H9 (cell line): ENCODE measurements around the gene AIFM3. TPM values are rescaled to one million over a fixed set of nuclear protein-coding genes. Genes with fewer than 3 reads are reported as not detected.
"Not testable (repeated sequence)": the region's sequence is repeated elsewhere in the genome, so short reads cannot be mapped to it uniquely, and the experiment has no call there.

Experiments used
- DNase-seq: peaks from one replicate; pipeline ENCODE4 v3.0.0-alpha.2; 2017
- H2AFZ ChIP-seq: one replicate; pipeline ENCODE4 v1.6.1; 2013; ENCODE audit warnings: mild to moderate bottlenecking, low read length, control low read depth, moderate library complexity
- H2AK5ac ChIP-seq: 2 replicates; pipeline ENCODE4 v1.6.1; 2013; ENCODE audit warnings: low read length, control low read depth, mixed read lengths; ENCODE audit not compliant: insufficient read length
- H2BK120ac ChIP-seq: one replicate; pipeline ENCODE4 v1.6.1; 2013; ENCODE audit warnings: low read depth, mild to moderate bottlenecking, low read length, control low read depth, inconsistent platforms; ENCODE audit not compliant: poor library complexity, severe bottlenecking
- H2BK12ac ChIP-seq: 2 replicates; pipeline ENCODE4 v1.6.1; 2013; ENCODE audit warnings: low read length, control low read depth, mixed read lengths, low read depth; ENCODE audit not compliant: insufficient read length
- H2BK15ac ChIP-seq: 2 replicates; pipeline ENCODE4 v1.6.1; 2013; ENCODE audit warnings: low read depth, low read length, control low read depth
- H2BK20ac ChIP-seq: one replicate; pipeline ENCODE4 v1.6.1; 2013; ENCODE audit warnings: low read depth, mild to moderate bottlenecking, low read length, control low read depth, inconsistent platforms; ENCODE audit not compliant: poor library complexity, severe bottlenecking
- H2BK5ac ChIP-seq: 2 replicates; pipeline ENCODE4 v1.6.1; 2013; ENCODE audit warnings: low read length, control low read depth, mixed read lengths; ENCODE audit not compliant: insufficient read length
- H3K14ac ChIP-seq: 2 replicates; pipeline ENCODE4 v1.6.1; 2013; ENCODE audit warnings: low read length, control low read depth; ENCODE audit not compliant: insufficient read depth
- H3K18ac ChIP-seq: 2 replicates; pipeline ENCODE4 v1.6.1; 2013; ENCODE audit warnings: low read depth, mild to moderate bottlenecking, mixed read lengths, low read length, control low read depth; ENCODE audit not compliant: insufficient read length
- H3K23ac ChIP-seq: 2 replicates; pipeline ENCODE4 v1.6.1; 2013; ENCODE audit warnings: low read length, control low read depth, mixed read lengths, low read depth; ENCODE audit not compliant: insufficient read length
- H3K23me2 ChIP-seq: 2 replicates; pipeline ENCODE4 v1.6.1; 2013; ENCODE audit warnings: low read depth, mild to moderate bottlenecking, mixed read lengths, low read length, control low read depth; ENCODE audit not compliant: insufficient read length, poor library complexity, severe bottlenecking
- H3K27ac ChIP-seq: 2 replicates; pipeline ENCODE4 v1.5.1; 2013; ENCODE audit warnings: low read length, control low read depth, mixed read lengths, low read depth; ENCODE audit not compliant: insufficient read length
- H3K27me3 ChIP-seq: 2 replicates; pipeline ENCODE4 v1.6.1; 2013; ENCODE audit warnings: low read length, control low read depth, inconsistent platforms; ENCODE audit not compliant: insufficient read depth
- H3K4ac ChIP-seq: 2 replicates; pipeline ENCODE4 v1.6.1; 2013; ENCODE audit warnings: low read depth, mild to moderate bottlenecking, control low read depth, inconsistent platforms, low read length, moderate library complexity
- H3K4me1 ChIP-seq: 2 replicates; pipeline ENCODE4 v1.6.1; 2013; ENCODE audit warnings: low read length, control low read depth, inconsistent platforms; ENCODE audit not compliant: insufficient read depth
- H3K4me2 ChIP-seq: 2 replicates; pipeline ENCODE4 v1.6.1; 2013; ENCODE audit warnings: low read length, control low read depth, mixed read lengths; ENCODE audit not compliant: insufficient read length, insufficient read depth
- H3K56ac ChIP-seq: 2 replicates; pipeline ENCODE4 v1.6.1; 2013; ENCODE audit warnings: low read depth, mild to moderate bottlenecking, mixed read lengths, low read length, control low read depth; ENCODE audit not compliant: insufficient read length
- H3K79me1 ChIP-seq: 2 replicates; pipeline ENCODE4 v1.6.1; 2013; ENCODE audit warnings: low read depth, mild to moderate bottlenecking, moderate library complexity, low read length, control low read depth, inconsistent platforms; ENCODE audit not compliant: insufficient read depth, poor library complexity, severe bottlenecking
- H3K79me2 ChIP-seq: 2 replicates; pipeline ENCODE4 v1.6.1; 2013; ENCODE audit warnings: low read length, control low read depth, inconsistent platforms; ENCODE audit not compliant: insufficient read depth
- H3K9ac ChIP-seq: 2 replicates; pipeline ENCODE4 v1.6.1; 2013; ENCODE audit warnings: low read length, control low read depth, mixed read lengths; ENCODE audit not compliant: insufficient read length; ENCODE audit errors: extremely low read depth
- H3K9me3 ChIP-seq: one replicate; pipeline ENCODE4 v1.6.1; 2013; ENCODE audit warnings: low read depth, low read length, inconsistent platforms; ENCODE audit not compliant: control insufficient read depth
- H3T11ph ChIP-seq: one replicate; pipeline ENCODE4 v1.6.1; 2013; ENCODE audit warnings: mild to moderate bottlenecking, low read length, control low read depth, inconsistent platforms
- H4K20me1 ChIP-seq: one replicate; pipeline ENCODE4 v1.6.1; 2013; ENCODE audit not compliant: control insufficient read depth, insufficient read length, insufficient read depth
- H4K5ac ChIP-seq: 2 replicates; pipeline ENCODE4 v1.6.1; 2013; ENCODE audit warnings: low read depth, mild to moderate bottlenecking, mixed read lengths, low read length, control low read depth; ENCODE audit not compliant: insufficient read length
- H4K8ac ChIP-seq: replicated peaks from 2 replicates; pipeline ENCODE4 v1.6.1; 2013; ENCODE audit warnings: low read length, control low read depth, mixed read lengths, low read depth; ENCODE audit not compliant: insufficient read length
- H4K91ac ChIP-seq: 2 replicates; pipeline ENCODE4 v1.6.1; 2013; ENCODE audit warnings: low read depth, mild to moderate bottlenecking, moderate library complexity, mixed read lengths, low read length, control low read depth; ENCODE audit not compliant: insufficient read length
- H3K27ac Mint-ChIP-seq, 3 experiments: 2 replicates in 2 of 3; 3 replicates in 1 of 3; pipeline ENCODE4 v1.8.0; 2020 to 2021; ENCODE audit warnings: mixed read lengths in 3 of 3, mild to moderate bottlenecking in 1 of 3, moderate library complexity in 1 of 3
- H3K27me3 Mint-ChIP-seq: 2 replicates; pipeline ENCODE4 v1.8.0; 2021; ENCODE audit warnings: low read depth, mild to moderate bottlenecking, moderate library complexity, mixed read lengths
- H3K36me3 Mint-ChIP-seq, 3 experiments: 2 replicates in 2 of 3; 3 replicates in 1 of 3; pipeline ENCODE4 v1.8.0; 2020 to 2021; ENCODE audit warnings: low read depth in 3 of 3, mixed read lengths in 3 of 3; ENCODE audit not compliant: insufficient read depth in 1 of 3
- H3K4me1 Mint-ChIP-seq, 2 experiments: 2 replicates each; pipeline ENCODE4 v1.8.0; 2020; ENCODE audit warnings: mixed read lengths in 2 of 2
- H3K4me3 Mint-ChIP-seq, 2 experiments: 2 replicates in 1 of 2; 3 replicates in 1 of 2; pipeline ENCODE4 v1.8.0; 2020 to 2021; ENCODE audit warnings: mild to moderate bottlenecking in 2 of 2, mixed read lengths in 2 of 2, moderate library complexity in 1 of 2
- H3K9me3 Mint-ChIP-seq, 2 experiments: 2 replicates in 1 of 2; 3 replicates in 1 of 2; pipeline ENCODE4 v1.8.0; 2020; ENCODE audit warnings: mild to moderate bottlenecking in 2 of 2, mixed read lengths in 2 of 2, moderate library complexity in 1 of 2
- WGBS: extraction: QIAGEN DNeasy Blood & Tissue Kit; methylation state at CpG from one replicate; pipeline ENCODE4 v1.1.7; 2013; ENCODE audit warnings: missing lambda C conversion rate, low lambda C conversion rate, mixed read lengths; ENCODE audit not compliant: insufficient read length; ENCODE audit errors: extremely low coverage; 5-methylcytosine and 5-hydroxymethylcytosine counted together
- total RNA-seq: library from RNA; stranded (reverse); gene quantifications from 2 replicates; pipeline ENCODE4 v1.2.1, GENCODE V29; 2021

The AIFM3 gene
- total RNA-seq, 1 experiment from 2014 or later: 1.9 TPM

- not testable (repeated sequence) for H4K20me1 ChIP-seq, H3K23me2 ChIP-seq, H3K14ac ChIP-seq, H2BK20ac ChIP-seq, H3K27me3 ChIP-seq, H4K8ac ChIP-seq, DNase-seq, H2BK12ac ChIP-seq, H4K5ac ChIP-seq, H3K4ac ChIP-seq, H3K18ac ChIP-seq, H3K4me3 Mint-ChIP-seq, H3K27ac ChIP-seq, H3T11ph ChIP-seq, H3K23ac ChIP-seq, H3K56ac ChIP-seq, H2BK120ac ChIP-seq, H2AFZ ChIP-seq, H3K9me3 ChIP-seq, H2BK5ac ChIP-seq, H2AK5ac ChIP-seq, H3K27me3 Mint-ChIP-seq, H3K9ac ChIP-seq, H2BK15ac ChIP-seq, H4K91ac ChIP-seq, H3K4me2 ChIP-seq, H3K4me1 ChIP-seq, H3K79me1 ChIP-seq, H3K9me3 Mint-ChIP-seq
- peak overlapping the region in 1 of 3 experiments; percentile 62; a peak in 3 of 7 replicates for H3K27ac Mint-ChIP-seq
- H3K79me2 ChIP-seq: peaks cover 74% of the 10 kb centered on the region; the same call in 1 of the 2 replicates
- peaks cover 34 to 74% (median 56%) of the 10 kb centered on the region in 3 experiments for H3K36me3 Mint-ChIP-seq
- no CpG with 5 or more reads among the region's 11 CpGs for WGBS
- peaks cover 22 to 24% of the 10 kb centered on the region in 2 experiments for H3K4me1 Mint-ChIP-seq
Measured at GRCh38 chr22:20935780-20936539, 31.1 kb upstream of the AIFM3 start.
